Measurements from ENCODE around the gene HAUS1. TPM values are rescaled to one million over a fixed set of nuclear protein-coding genes. Genes with fewer than 3 reads are reported as not detected.
A peak's percentile ranks its signal among the peaks of the same experiment; 100 is the strongest.

The HAUS1 gene
- total RNA-seq, 1 donor from 2014 or later, result 7.0 TPM

DNA sequence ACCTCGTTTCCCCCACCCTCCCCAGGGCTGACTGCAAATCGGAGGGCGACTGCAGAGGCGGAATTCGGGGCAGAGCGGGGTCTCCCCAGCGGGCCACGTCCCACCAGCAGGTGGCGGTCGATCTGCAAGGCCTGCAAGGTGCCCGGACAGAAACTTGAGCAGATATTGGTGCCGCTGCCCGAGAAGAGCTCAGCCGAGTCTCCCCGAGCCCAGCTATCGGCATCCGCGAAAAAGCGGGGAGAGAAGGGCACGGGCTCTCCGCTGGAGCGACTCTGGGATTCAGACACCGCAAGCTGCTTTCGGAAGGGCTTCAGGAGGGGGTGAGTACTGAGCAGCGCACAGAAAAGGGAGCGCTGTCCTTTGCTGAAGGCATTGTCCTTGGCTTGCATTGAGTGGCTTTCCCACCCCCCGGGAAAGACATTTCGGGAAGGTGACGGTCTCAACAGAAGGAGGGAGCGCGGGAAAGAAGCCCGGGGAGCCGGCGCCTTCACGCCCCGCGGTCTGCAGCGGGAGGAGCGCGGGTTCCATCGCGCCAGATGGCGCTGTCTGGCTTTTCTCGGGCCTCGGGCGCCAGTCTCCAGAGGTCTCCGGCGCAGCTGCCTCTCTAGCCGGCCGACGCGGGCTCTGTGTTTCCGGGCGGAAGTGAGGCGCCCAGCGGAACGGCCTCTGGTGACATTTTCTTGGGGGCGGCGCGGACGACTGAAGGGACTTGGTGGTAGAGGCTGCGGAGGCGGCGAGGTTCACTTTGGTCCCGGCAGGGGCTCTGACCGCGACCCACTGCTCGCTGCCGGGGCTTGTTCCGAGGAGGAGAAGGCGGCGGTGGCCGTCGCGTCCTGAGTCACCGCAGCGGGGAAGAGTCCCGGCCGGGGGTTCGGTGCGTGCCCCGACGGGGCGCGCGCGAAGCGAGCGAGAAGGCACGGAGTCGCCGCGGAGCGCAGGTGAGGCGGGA lies 69.5 kb downstream of the HAUS1 start:
- peak; percentile 98 for ATAC-seq
- intact Hi-C loops (cut with micrococcal nuclease), result no loop called here

DNA sequence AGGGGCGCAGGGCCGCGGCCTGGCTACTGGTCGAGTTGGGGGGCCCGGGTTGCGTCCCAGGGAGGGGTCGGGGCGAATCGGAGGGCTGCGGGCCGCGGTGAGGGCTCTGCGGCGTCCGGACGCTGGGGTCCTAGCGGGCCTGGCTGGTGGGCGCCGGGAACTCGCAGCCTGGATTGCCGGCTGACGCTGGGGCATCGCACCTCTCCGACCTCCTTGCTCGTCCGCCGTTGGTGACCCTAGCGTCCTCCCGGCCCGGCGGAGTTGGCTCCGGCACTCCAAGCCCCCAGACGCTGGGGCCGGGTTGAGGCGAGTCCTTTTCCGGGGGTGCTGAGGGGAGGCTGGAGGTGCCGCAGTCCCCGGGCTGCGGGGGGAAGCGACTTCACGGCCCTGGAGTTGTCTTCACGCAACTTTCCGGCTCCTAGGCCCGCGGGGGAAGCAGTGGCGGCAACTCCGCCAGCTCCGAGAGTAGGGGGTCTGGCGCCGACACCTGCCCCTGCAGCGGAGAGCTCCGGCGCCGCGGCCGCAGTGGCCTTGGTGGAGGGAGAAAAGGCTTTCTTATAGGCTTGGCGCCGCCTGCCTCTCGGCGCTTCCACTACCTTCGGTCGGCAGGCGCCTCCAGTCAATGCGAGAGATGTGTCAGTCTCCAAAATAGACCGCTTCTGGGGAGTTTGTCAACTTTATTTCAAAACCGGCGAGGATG lies 70.3 kb downstream of the HAUS1 start:
- intact Hi-C loops (cut with micrococcal nuclease), result no loop called here
- DNase-seq, result peak; percentile 58
- peak; percentile 54 for ATAC-seq

More for the DNA sequence above, 69.5 kb downstream of the HAUS1 start:
- peak; percentile 97 for DNase-seq

DNA sequence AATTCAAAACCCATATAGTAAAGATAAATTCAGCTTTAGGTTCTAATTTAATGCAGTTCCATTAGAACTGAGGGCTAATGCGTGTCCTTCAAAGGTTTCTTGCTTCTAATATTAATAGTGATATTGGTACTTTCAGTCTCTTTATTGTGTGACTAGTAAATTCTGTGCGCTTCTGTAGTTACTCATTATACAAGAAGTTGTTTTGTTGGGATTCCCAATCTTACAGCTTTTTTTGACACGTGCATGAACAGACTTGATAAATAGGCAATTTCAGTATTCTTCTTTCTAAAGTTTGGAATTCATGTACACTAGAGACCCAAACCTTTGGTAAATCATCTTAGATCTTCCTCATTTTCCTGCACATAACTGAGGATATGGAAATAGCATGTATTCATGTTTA lies 71.8 kb downstream of the HAUS1 start:
- no peak for DNase-seq
- intact Hi-C loops (cut with micrococcal nuclease), result no loop called here
- no peak for ATAC-seq

Other genes starting within 250 kb of the HAUS1 start
- 18.7 TPM for gene EPG5, start 137.1 kb upstream of the HAUS1 start, total RNA-seq
- 2.7 TPM for gene PSTPIP2, start 32.1 kb upstream of the HAUS1 start, total RNA-seq
- gene ATP5F1A, start 6.1 kb upstream of the HAUS1 start, total RNA-seq, result 1,799 TPM